Measurements from ENCODE around the gene HFM1.
"Not testable (repeated sequence)": the region's sequence is repeated elsewhere in the genome, so short reads cannot be mapped to it uniquely, and the experiment has no call there.

Gene HFM1

DNA sequence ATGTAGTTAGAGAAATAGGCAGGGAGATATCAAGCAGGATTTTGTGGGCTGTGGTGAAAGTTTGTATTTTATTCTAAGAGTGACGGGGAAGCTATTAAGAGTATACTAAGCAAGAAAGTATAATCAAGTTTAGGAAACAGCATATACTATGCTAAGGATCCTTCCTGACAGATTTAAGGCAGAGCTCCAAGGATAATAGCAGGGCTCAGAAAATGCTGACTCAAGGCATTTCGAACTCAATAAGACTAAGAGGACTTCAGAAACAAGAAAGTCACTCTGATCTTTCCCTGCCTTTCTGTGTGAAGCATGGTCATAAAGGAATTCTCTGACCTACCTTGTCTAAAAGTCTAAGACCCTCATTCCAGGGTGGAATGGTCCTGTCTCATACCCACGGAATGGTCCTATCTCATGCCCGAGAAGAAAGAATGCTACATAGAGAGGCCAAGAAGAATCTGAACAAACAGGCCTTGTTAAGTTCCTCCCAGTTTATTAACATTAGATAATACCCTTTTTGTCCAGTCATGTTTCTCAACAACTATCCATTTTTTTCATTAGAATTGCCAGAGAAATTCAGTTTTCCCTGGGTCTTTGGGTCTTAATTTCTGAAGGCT is 59.1 kb downstream of the HFM1 start:
- DNase-seq = no peak

DNA sequence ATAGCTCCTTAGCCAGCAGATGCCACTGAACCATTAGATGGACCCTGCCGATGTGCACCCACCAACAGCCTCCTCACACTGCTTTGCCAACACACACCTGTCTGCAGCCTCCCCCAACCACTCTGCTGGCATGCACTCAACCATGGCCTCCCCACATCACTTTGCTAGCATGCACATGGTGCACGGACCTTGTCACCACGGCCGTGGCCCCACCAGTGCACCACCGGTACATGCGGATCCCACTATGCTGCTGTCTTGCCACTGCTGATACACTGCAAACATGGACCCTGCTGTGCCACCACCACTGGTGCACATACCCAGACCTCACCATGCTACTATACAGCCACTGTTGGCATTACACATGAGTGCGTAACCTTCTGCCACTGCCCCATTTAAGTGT is 66.1 kb downstream of the HFM1 start:
- no peak for DNase-seq

DNA sequence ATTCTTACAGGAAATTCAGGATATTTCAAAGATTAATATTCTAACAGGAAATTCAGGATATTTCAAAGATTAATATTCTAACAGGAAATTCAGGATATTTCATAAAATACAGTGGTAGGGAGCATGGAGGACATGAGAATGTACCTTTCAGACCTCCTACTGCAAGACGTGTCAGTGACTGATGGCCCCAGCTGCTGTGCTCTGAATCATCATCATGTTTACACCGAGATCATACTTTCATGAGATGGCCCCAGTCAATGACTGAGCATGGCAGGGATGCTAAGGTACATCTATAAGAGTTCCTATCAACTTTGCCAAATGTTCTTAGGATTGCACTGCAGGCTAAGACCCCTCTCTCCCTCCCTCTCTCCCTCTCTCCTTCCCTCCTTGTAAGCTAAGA is 69.0 kb downstream of the HFM1 start:
- DNase-seq = no peak

DNA sequence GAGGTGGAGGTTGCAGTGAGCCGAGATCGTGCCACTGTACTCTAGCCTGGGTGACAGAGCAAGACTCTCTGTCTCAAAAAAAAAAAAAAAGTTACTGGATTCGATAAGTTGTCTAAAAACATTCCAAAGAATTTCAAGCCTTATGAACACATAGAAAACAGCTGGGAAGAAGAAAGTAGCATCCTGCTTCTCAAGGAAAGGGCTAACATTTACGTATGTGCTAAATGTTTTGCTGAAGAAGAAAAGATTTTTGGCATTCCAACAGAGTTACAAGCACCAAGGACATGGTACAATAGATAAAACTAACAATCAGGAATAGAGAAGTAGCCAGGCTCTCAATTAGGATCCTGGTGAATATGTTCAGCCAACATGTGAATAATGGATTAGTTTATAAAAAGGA is 69.8 kb downstream of the HFM1 start:
- DNase-seq = no peak

DNA sequence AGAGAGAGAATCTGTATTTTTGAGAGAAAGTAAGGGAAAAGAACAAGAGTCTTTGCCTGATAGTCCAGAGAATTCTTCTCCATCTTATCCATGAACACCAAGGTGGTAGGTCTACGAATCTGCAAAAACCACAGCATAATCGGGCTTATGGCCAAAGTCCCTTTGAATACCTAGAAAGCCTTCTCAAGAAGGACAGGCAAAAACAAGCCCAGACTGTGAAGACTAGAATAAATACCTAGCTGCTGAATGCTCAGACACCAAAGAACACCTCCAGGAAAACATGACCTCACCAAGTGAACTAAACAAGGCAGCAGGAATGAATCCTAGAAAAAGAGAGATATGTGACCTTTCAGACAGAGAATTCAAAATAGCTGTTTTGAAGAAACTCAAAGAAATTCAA is 79.2 kb downstream of the HFM1 start:
- DNase-seq = no peak

DNA sequence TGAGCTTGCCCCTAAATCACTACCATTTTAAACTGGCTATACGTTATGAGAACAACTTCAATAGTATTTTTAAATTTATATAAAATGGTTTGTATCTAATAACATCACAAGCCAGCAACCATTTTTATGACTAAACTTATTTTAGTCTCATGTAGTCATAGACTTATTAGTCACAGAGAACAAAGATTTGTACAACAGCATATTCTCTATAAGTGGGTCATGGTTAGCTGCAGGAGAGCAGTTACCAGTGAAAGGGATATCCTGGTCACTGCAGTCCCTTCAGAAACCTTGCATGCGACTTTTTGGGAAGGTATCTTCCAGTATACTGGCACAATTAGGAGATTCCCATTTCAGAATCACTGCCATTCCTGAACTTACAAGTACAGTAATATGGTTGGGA is 90.0 kb downstream of the HFM1 start:
- no peak for DNase-seq

DNA sequence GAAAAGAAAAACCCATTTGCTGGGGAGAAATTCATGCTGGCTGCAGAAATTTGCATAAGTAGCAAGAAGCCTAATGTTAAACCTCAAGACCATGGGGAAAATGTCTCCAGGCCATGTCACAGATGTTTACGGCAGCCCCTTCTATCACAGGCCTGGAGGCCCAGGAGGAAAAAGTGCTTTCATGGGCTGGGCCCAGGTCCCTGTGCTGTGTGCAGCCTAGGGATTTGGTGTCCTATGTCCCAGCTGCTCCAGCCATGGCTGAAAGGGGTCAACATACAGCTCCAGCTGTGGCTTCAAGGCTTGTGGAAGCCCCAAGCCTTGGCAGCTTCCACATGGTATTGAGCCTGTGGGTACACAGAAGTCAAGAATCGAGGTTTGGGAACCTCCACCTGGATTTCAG is 93.0 kb downstream of the HFM1 start:
- DNase-seq = no peak

DNA sequence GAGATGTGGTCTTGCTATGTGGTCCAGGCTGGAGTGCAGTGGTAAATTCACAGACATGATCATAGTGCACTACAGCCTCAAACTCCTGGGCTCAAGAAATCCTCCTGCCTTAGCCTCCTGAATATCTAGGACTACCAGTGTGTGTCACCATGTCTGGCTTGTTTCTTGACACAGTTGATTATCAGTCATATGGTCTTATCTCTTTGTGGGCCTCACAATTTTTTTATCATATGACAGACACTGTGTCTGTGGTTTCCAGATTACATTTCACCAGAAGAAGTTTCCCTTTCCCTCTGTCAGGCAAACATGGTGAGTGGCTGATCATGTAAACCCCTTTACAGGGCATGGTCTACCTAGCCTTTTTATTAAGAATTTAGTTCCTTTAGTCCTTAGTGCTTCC is 96.1 kb downstream of the HFM1 start:
- no peak for DNase-seq

DNA sequence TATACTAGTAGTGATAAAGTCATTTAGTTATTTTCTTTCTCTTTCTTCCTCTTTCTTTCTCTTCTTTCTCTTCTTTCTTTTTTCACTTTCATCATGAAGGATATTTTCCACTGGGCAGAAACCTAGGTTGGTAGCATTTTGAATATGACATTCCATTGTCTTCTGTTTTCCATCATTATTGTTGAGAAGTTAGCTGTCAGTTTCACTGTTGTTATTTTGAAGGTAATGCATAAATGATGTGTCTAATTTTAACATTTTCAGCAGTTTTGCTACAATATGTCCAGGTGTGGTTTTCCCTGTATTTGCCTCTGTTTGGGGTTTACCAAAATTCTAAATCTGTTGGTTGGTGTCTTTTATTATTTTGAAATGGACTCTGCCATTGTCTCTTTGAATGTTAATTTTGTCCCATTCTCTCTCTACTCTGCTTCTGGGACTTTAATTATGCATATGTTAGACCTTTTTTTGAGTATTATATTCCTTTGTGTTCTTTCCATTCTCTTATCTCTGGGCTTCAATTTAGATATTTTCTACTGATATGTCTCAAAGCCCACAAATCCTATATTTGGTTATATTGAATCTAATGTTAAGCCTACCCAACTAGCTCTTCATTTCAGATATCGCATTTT is 96.7 kb downstream of the HFM1 start:
- DNase-seq = no peak

DNA sequence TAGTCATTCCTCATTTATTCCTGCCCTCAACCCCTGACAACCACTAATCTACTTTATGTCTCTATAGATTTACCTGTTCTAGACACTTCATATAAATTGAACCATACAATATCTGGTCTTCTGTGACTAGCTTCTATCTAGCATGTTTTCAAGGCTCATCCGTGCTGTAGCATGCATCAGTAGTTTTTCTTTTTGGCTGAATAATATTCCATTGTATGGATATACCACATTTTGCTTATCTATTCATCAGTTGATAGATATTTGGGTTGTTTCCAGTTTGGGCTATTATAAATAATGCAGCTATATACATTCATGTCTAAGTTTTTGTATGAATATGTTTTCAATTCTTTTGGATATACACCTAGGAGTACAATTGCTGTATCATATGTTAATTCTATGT is 101.5 kb downstream of the HFM1 start:
- no peak for DNase-seq

DNA sequence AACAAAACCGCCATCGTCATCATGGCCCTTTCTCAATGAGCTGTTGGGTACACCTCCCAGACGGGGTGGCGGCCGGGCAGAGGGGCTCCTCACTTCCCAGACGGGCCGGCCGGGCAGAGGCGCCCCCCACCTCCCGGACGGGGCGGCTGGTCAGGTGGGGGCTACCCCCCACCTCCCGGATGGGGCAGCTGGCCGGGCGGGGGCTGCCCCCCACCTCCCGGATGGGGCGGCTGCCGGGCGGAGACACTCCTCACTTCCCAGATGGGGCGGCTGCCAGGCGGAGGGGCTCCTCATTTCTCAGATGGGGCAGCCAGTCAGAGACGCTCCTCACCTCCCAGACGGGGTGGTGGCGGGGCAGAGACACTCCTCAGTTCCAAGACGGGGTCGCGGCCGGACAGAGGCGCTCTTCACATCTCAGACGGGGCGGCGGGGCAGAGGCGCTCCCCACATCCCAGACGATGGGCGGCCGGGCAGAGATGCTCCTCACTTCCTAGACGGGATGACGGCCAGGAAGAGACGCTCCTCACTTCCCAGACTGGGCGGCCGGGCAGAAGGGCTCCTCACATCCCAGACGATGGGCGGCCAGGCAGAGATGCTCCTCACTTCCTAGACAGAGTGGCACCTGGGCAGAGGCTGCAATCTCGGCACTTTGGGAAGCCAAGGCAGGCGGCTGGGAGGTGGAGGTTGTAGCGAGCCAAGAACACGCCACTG is 115.6 kb downstream of the HFM1 start:
- DNase-seq = not testable (repeated sequence)

DNA sequence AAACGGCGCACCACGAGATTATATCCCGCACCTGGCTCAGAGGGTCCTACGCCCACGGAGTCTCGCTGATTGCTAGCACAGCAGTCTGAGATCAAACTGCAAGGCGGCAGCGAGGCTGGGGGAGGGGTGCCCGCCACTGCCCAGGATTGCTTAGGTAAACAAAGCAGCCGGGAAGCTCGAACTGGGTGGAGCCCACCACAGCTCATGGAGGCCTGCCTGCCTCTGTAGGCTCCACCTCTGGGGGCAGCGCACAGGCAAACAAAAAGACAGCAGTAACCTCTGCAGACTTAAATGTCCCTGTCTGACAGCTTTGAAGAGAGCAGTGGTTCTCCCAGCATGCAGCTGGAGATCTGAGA is 117.7 kb downstream of the HFM1 start:
- not testable (repeated sequence) for DNase-seq

DNA sequence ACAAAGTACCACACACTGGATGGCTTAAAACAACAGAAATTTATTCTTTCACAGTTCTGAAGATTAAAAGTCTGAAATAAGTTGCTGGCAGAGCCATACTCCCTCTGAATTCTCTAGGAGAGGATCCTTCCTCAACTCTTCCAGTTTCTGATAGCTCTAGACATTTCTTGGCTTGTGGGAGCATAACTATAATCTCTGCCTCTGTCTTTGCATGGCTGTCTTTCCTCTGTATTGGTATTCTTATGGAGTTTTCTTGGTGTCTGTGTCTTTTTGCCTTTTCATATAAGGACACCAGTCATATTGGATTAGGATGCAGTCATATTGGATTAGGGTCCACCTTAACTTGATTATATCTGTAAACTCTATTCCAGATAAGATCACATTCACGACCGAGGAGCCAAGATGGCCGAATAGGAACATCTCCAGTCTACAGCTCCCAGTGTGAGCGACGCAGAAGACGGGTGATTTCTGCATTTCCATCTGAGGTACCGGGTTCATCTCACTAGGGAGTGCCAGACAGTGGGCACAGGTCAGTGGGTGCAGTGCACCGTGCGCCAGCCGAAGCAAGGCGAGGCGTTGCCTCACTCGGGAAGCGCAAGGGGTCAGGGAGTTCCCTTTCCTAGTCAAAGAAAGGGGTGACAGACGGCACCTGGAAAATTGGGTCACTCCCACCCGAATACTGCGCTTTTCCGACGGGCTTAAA is 118.2 kb downstream of the HFM1 start:
- DNase-seq = not testable (repeated sequence)

DNA sequence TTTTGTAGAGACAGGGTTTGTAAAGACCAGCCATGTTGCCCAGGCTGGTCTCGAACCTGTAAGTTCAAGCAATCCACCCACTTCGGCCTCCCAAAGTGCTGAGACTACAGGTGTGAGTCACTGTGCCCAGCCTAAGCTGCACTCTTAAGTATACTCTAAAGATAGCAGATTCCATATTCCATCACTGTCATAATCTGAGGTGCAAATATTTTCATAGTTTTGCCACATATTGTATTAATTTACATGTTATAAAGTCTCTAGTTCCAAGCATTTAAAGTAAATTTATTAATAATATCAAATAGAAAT is 121.3 kb downstream of the HFM1 start:
- no peak for DNase-seq

DNA sequence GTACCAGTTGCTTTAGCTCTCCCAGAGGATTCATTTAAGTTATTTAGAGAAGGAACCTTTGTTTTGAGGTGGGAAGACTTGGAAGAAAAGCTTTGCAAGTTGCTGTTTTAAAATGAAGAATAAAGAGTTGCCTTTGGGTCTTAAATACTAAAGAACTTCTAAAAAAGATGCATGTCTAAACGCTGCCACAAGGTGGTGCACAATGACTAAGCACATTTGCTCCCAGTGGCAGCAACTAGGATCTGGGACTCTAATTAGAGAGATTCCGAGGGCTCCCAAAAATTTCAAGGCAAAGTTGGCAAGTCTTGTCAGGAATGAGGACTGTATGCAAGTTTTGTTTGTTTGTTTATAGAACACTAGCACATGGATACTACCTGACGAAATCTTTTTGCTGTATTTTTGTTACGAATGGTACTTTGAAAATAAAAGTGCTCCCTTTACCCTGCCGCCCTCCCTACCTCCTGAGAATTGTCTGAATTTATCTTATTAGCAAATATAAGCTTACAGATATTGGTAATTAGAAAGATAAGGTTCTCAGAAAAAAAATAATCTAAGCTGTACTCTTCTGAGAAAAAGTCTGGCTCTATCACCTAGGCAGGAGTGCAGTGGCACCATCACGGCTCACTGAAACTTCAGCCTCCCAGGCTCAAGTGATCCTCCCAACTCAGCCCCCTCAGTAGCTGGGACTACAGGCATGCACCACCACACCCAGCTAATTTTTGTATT is 121.8 kb downstream of the HFM1 start:
- no peak for DNase-seq

DNA sequence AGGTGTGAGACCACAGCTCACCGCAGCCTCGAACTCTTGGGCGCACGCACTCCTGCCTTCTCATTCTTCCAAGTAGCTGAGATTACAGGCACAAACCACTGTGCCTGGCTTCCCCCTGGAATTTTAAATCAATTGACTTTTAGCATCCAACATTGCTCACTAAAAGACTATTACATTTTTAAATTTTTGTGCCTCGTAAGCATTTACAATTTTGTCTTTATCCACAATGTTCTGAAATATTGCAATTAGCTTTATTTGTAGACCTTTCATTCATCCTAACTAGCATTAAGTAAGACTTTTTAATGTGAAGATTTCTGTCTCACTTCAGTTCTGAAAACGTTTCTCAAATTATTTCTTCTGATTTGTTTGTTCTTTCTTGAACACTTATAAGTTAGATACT is 122.9 kb downstream of the HFM1 start:
- DNase-seq = no peak

DNA sequence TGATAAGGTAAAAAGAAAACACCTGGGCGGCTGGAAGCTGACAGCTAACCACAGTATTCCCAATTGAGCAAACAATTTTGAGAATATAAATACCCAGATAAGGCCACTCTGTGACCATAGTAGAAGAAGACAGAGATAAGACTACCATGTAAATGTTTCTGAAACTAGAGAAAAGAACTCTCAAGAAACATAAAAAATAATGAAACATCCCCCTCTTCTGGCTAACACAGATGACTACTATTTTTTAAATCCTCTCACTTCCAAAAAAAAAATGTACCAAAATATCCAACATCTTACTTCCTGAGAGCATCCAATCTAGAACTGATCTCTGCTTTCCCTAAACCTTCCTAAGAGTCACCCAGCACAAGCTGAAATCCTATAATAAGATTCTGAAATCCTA is 125.9 kb downstream of the HFM1 start:
- no peak for DNase-seq

DNA sequence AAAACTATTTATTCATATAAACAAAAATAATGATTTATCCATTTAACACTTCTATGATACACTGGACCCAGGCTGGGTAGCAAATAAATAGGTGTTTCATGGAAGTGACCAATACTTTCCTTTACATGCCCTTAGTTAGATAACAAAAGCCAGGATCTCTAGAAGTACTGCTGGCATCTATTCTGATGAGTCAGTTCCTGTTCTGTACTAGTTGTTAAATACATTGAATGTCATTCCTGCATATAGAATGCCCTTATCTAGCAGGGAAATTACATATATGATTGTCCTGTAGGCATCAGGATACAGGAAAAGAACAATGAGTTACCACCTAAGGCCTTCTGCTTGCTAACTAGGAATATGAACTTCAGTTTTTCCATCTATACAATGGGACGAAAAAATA is 130.8 kb downstream of the HFM1 start:
- DNase-seq = no peak

DNA sequence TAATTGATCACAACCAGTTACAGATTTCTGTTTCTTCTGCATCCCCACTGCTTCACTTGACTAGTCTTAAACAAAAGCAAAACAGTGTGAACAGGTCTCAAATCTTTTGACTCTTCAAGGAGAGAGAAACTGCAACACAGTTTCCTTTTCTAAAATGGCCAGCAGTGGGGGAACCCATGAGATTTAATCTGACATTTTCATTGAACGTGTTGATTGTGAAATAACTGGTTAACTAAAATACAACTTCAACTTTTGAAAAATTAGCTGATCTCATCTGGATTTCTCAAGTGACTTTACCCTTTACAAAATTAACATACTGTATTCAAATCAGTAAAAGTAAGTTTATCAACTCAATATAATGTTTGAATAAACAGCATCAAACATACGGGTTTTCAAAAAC is 143.0 kb downstream of the HFM1 start:
- DNase-seq = no peak

DNA sequence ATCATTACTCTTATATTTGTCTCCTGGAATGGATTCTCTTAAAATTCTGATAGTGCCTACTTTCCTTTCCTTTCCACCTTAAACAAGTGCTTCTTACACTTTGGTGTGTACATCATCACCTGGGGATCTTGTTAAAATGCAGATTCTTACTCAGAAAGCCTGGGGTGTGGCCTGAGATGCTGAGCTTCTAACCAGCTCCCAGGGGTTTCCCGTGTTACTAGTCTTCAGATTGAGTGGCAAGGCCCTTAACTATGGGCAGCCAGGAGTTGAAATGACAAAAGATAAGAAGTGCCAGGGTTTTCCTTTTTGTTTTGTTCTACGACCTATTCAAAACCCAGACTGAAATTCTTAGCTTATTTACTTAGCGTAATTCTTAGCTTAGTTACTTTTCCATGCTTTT is 159.2 kb downstream of the HFM1 start:
- no peak for DNase-seq

DNA sequence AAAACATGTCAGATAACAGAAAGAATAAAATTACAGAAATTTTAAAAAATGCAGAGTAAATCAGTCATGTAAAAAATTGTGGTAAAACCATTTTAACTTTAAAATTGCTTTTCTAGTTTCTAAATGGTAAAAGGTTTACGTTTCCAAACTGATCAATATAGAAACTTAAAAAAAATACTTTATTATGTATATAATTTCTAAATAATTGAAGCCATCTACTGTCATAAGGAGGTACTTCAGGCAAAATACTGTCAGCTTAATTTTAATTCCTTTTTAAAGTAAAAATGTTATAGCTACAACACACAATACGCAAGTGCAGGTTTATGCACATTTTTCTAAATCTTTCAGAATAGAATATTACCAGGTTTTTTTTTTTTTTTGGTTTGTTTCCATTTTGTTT is 159.9 kb downstream of the HFM1 start:
- no peak for DNase-seq

DNA sequence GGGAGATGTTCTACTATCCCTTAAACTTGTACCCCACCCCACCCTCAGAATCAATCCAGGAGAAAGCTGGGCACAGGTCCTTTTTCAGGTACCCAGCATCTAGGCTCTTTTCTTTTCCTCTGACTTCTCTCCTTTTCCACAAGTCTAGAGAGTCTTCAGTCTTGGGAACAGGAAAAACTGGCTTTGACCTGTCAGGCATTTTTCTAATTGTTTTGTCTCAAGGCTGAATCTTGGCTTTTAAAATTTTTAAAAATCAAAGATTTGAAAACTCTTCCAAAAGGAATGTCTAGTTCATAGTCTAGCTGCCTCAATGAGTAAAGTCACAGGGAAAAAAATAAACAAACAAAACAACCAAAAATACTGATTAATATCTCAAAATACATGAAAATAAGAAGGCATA is 161.5 kb downstream of the HFM1 start:
- no peak for DNase-seq

DNA sequence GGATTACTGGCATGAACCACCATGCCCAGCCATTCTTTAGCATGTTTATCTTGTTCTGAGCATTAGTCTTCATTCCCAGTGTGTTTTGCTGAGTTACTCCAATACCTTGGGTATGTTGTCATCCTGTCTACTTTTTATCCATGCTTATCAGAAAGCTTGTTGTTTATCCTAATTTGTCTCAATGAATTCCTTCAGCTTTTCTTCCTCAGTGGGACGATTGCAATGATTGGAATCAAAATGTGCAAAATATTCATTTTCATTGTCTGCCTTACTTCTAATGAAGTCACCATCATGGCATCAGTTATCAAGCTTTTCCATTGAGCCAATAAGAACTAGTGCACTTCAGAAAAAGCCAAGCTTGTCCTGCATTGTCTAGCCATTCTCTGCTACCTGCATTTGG is 170.5 kb downstream of the HFM1 start:
- DNase-seq = no peak

DNA sequence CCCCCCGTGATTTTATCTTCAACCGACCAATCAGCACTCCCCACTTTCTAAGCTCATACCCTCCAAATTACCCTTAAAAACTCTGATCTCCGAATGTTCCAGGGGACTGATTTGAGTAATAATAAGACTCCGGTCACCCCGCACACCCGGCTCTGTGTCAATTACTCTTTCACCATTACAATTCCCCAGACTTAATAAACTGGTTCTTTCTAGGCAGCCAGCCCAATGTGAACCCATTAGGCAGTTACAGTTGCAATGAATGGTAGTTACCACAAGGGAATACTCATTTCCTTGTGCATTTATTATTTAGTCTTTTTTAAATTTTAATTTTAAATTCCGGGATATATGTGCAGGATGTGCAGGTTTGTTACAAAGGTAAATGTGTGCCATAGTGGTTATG is 177.9 kb downstream of the HFM1 start:
- no peak for DNase-seq

All from NCI-H187 treated with DMSO at 0.1 percent for 48 hours (cell line).